ENCODE results near the gene MAP2K5.
"Not testable (repeated sequence)": the region's sequence is repeated elsewhere in the genome, so short reads cannot be mapped to it uniquely, and the experiment has no call there.

The MAP2K5 gene

GRCh38 chr15:67605871-67606270 lies 63.4 kb downstream of the MAP2K5 start:
- no peak for DNase-seq

GRCh38 chr15:67606742-67607141 lies 64.2 kb downstream of the MAP2K5 start:
- no peak for DNase-seq

- DNase-seq, result no peak
Observed at GRCh38 chr15:67607329-67607728, 64.8 kb downstream of the MAP2K5 start.

- no peak for DNase-seq
Observed at GRCh38 chr15:67607959-67608637, 65.6 kb downstream of the MAP2K5 start.

GRCh38 chr15:67608638-67608959 lies 66.1 kb downstream of the MAP2K5 start:
- DNase-seq, result no peak

- DNase-seq, result no peak
Observed at GRCh38 chr15:67611370-67612369, 69.2 kb downstream of the MAP2K5 start.

GRCh38 chr15:67613211-67613610 lies 70.7 kb downstream of the MAP2K5 start:
- DNase-seq, result no peak

GRCh38 chr15:67613708-67614107 lies 71.2 kb downstream of the MAP2K5 start:
- no peak for DNase-seq

GRCh38 chr15:67615131-67615534 lies 72.6 kb downstream of the MAP2K5 start:
- DNase-seq, result not testable (repeated sequence)

- no peak for DNase-seq
Observed at GRCh38 chr15:67618297-67618696, 75.8 kb downstream of the MAP2K5 start.

GRCh38 chr15:67622110-67622509 lies 79.6 kb downstream of the MAP2K5 start:
- no peak for DNase-seq

GRCh38 chr15:67632261-67632660 lies 89.8 kb downstream of the MAP2K5 start:
- no peak for DNase-seq

- not testable (repeated sequence) for DNase-seq
Observed at GRCh38 chr15:67635950-67636349, 93.4 kb downstream of the MAP2K5 start.

GRCh38 chr15:67639591-67639990 lies 97.1 kb downstream of the MAP2K5 start:
- DNase-seq, result no peak

- no peak for DNase-seq
Observed at GRCh38 chr15:67641453-67641852, 99.0 kb downstream of the MAP2K5 start.

GRCh38 chr15:67646847-67647246 lies 104.3 kb downstream of the MAP2K5 start:
- DNase-seq, result no peak

GRCh38 chr15:67652586-67652985 lies 110.1 kb downstream of the MAP2K5 start:
- no peak for DNase-seq

GRCh38 chr15:67660446-67660845 lies 117.9 kb downstream of the MAP2K5 start:
- DNase-seq, result no peak

GRCh38 chr15:67660874-67661606 lies 118.5 kb downstream of the MAP2K5 start:
- DNase-seq, result no peak

- DNase-seq, result no peak
Observed at GRCh38 chr15:67670647-67671305, 128.3 kb downstream of the MAP2K5 start.

GRCh38 chr15:67672834-67673233 lies 130.3 kb downstream of the MAP2K5 start:
- DNase-seq, result not testable (repeated sequence)

- DNase-seq, result no peak
Observed at GRCh38 chr15:67674983-67675382, 132.5 kb downstream of the MAP2K5 start.

- no peak for DNase-seq
Observed at GRCh38 chr15:67678089-67678488, 135.6 kb downstream of the MAP2K5 start.
